Neutrophil (primary cell): ENCODE measurements around the gene PLXDC2.
"Not testable (repeated sequence)": the region's sequence is repeated elsewhere in the genome, so short reads cannot be mapped to it uniquely, and the experiment has no call there.

Experiments used
- H3K27ac ChIP-seq: fragments of 200-600 bp; sonication (generic); 2 replicates; pipeline ENCODE4 v1.5.1; 2016; ENCODE audit warnings: mild to moderate bottlenecking, moderate library complexity
- H3K27me3 ChIP-seq: fragments of 200-600 bp; sonication (generic); 2 replicates; pipeline ENCODE4 v1.6.0; 2016; ENCODE audit warnings: mild to moderate bottlenecking
- H3K36me3 ChIP-seq: fragments of 200-600 bp; sonication (generic); 2 replicates; pipeline ENCODE4 v1.5.1; 2017
- H3K4me1 ChIP-seq, 2 experiments: fragments of 200-600 bp in 1 of 2; sonication (generic) in 1 of 2; 1 replicate in 1 of 2; 2 replicates in 1 of 2; pipeline versions ENCODE4 v1.5.1 to v1.6.1; 2013 to 2016; ENCODE audit warnings: low read depth in 1 of 2, low read length in 1 of 2, mild to moderate bottlenecking in 1 of 2, moderate library complexity in 1 of 2; ENCODE audit not compliant: control insufficient read depth in 1 of 2, insufficient read depth in 1 of 2
- H3K4me3 ChIP-seq, 2 experiments: fragments of 200-600 bp in 1 of 2; sonication (generic) in 1 of 2; 1 replicate in 1 of 2; 2 replicates in 1 of 2; pipeline ENCODE4 v1.5.1; 2013 to 2016; ENCODE audit warnings: low read depth in 1 of 2, low read length in 1 of 2, mild to moderate bottlenecking in 1 of 2, moderate library complexity in 1 of 2
- H3K9me3 ChIP-seq: fragments of 200-600 bp; sonication (generic); 2 replicates; pipeline ENCODE4 v1.5.1; 2016
- CTCF ChIP-seq: fragments of 200-600 bp; sonication (generic); IDR thresholded peaks from 2 replicates; pipeline ENCODE4 v1.5.1; 2016; ENCODE audit warnings: antibody characterized with exemption

The PLXDC2 gene

GRCh38 chr10:20195076-20195475 lies 378.8 kb downstream of the PLXDC2 start:
- H3K9me3 ChIP-seq, result no peaks in the 10 kb centered on the region
- H3K4me3 ChIP-seq, result no peak overlapping the region
- TF ChIP-seq CTCF, result no peak
- no peaks in the 10 kb centered on the region for H3K36me3 ChIP-seq
- no peak overlapping the region for H3K27ac ChIP-seq
- no peaks in the 10 kb centered on the region for H3K27me3 ChIP-seq
- no peaks in the 10 kb centered on the region for H3K4me1 ChIP-seq

- Histone ChIP-seq H3K9me3 (no peaks in the 10 kb centered on the region), H3K4me3 (no peak overlapping the region), H3K36me3 (no peaks in the 10 kb centered on the region), H3K4me1 (peaks cover 30 to 43% of the 10 kb centered on the region in 2 experiments), H3K27ac (peak overlapping the region; percentile 53), H3K27me3 (no peaks in the 10 kb centered on the region)
- TF ChIP-seq CTCF, result no peak
Observed at GRCh38 chr10:20200758-20201157, 384.5 kb downstream of the PLXDC2 start.

GRCh38 chr10:20202337-20202736 lies 386.1 kb downstream of the PLXDC2 start:
- Histone ChIP-seq H3K27ac (peak overlapping the region; percentile 83), H3K4me1 (peaks cover 30 to 43% of the 10 kb centered on the region in 2 experiments), H3K27me3 (no peaks in the 10 kb centered on the region), H3K4me3 (peak overlapping the region; percentile 32 to 41), H3K36me3 (no peaks in the 10 kb centered on the region), H3K9me3 (no peaks in the 10 kb centered on the region)
- TF ChIP-seq CTCF, result no peak

- TF ChIP-seq CTCF, result no peak
- Histone ChIP-seq H3K27ac (no peak overlapping the region), H3K27me3 (no peaks in the 10 kb centered on the region), H3K9me3 (no peaks in the 10 kb centered on the region), H3K4me3 (no peak overlapping the region), H3K4me1 (peaks cover 11 to 19% of the 10 kb centered on the region in 2 experiments), H3K36me3 (no peaks in the 10 kb centered on the region)
Observed at GRCh38 chr10:20207653-20208052, 391.4 kb downstream of the PLXDC2 start.

- not testable (repeated sequence) for H3K9me3 ChIP-seq, H3K27ac ChIP-seq, H3K4me1 ChIP-seq, H3K27me3 ChIP-seq, H3K4me3 ChIP-seq, H3K36me3 ChIP-seq
Observed at GRCh38 chr10:20209098-20209497, 392.9 kb downstream of the PLXDC2 start.

GRCh38 chr10:20215547-20216152 lies 399.4 kb downstream of the PLXDC2 start:
- Histone ChIP-seq H3K9me3 (no peaks in the 10 kb centered on the region), H3K27ac (no peak overlapping the region), H3K36me3 (peaks cover 7% of the 10 kb centered on the region), H3K27me3 (no peaks in the 10 kb centered on the region), H3K4me3 (no peak overlapping the region), H3K4me1 (peaks cover 9 to 17% of the 10 kb centered on the region in 2 experiments)
- no peak for TF ChIP-seq CTCF
